Spleen (tissue), 11 donors: ENCODE data around the gene FASTKD1. TPM values are rescaled to one million over a fixed set of nuclear protein-coding genes. Genes with fewer than 3 reads are reported as not detected.
"Not testable (repeated sequence)": the region's sequence is repeated elsewhere in the genome, so short reads cannot be mapped to it uniquely, and the experiment has no call there.

Experiments
- DNase-seq: peaks from one replicate; pipeline ENCODE4 v3.0.0-alpha.2; 2020
- H3K27ac ChIP-seq, 8 donors: fragments of 200-600 bp; sonication (generic) in 7 of 8; 1 replicate in 4 of 8; 2 replicates in 4 of 8; pipeline versions ENCODE4 v1.5.0 to v1.8.0; 2016 to 2021; ENCODE audit warnings: inconsistent platforms in 4 of 8, mild to moderate bottlenecking in 4 of 8, moderate library complexity in 1 of 8
- H3K27me3 ChIP-seq, 7 donors: fragments of 200-600 bp; sonication (generic) in 6 of 7; replicated peaks in 1 of 7; 1 replicate in 4 of 7; 2 replicates in 3 of 7; pipeline versions ENCODE4 v1.5.0 to v1.8.0; 2016 to 2021; ENCODE audit warnings: inconsistent platforms in 3 of 7, mild to moderate bottlenecking in 1 of 7
- H3K36me3 ChIP-seq, 6 donors: fragments of 200-600 bp; sonication (generic) in 5 of 6; 1 replicate in 4 of 6; 2 replicates in 2 of 6; pipeline versions ENCODE4 v1.5.0 to v1.8.0; 2016 to 2021; ENCODE audit warnings: inconsistent platforms in 2 of 6
- H3K4me1 ChIP-seq, 6 donors: fragments of 200-600 bp; sonication (generic) in 5 of 6; 1 replicate in 3 of 6; 2 replicates in 3 of 6; pipeline versions ENCODE4 v1.5.0 to v1.8.0; 2016 to 2021; ENCODE audit warnings: inconsistent platforms in 3 of 6
- H3K4me3 ChIP-seq, 8 donors: fragments of 200-600 bp; sonication (generic) in 7 of 8; 1 replicate in 4 of 8; 2 replicates in 4 of 8; pipeline versions ENCODE4 v1.5.0 to v1.8.0; 2016 to 2021; ENCODE audit warnings: inconsistent platforms in 4 of 8, mild to moderate bottlenecking in 4 of 8, moderate library complexity in 2 of 8
- H3K9me3 ChIP-seq, 8 donors: fragments of 200-600 bp; sonication (generic) in 7 of 8; 1 replicate in 4 of 8; 2 replicates in 4 of 8; pipeline versions ENCODE4 v1.5.0 to v1.8.0; 2016 to 2021; ENCODE audit warnings: inconsistent platforms in 4 of 8
- CTCF ChIP-seq, 11 experiments: fragments of 200-600 bp in 7 of 11; fragments of 450-650 bp in 4 of 11; sonication (generic) in 4 of 11; IDR thresholded peaks in 8 of 11; conservative IDR thresholded peaks in 3 of 11; 1 replicate in 7 of 11; 2 replicates in 4 of 11; pipeline versions ENCODE4 v1.4.0 to v1.8.0; 2016 to 2021; ENCODE audit warnings: antibody characterized with exemption in 11 of 11, inconsistent platforms in 4 of 11, mild to moderate bottlenecking in 1 of 11
- POLR2A ChIP-seq, 3 donors: fragments of 450-650 bp; IDR thresholded peaks; one replicate each; pipeline ENCODE4 v1.5.1; 2017; ENCODE audit warnings: antibody characterized with exemption in 3 of 3, mild to moderate bottlenecking in 1 of 3
- POLR2AphosphoS5 ChIP-seq, 3 donors: sonication (generic); formaldehyde crosslinking; IDR thresholded peaks; one replicate each; pipeline ENCODE4 v1.5.1; 2017; ENCODE audit warnings: antibody characterized with exemption in 3 of 3
- WGBS, 5 donors: extraction: QIAGEN DNeasy Blood & Tissue Kit in 3 of 5; methylation state at CpG; one replicate each; pipeline versions ENCODE4 v1.1.5 to v1.1.7; 2013 to 2018; 5-methylcytosine and 5-hydroxymethylcytosine counted together
- intact Hi-C: fragments of 100-400 bp; cut with DNase I; formaldehyde crosslinking; loops from one replicate; pipeline ENCODE4 v1.15.0; 2023; ENCODE audit warnings: low total_unique reads
- polyA plus RNA-seq, 3 donors: library from polyadenylated mRNA; stranded (reverse); fragments of 200-250 nt; gene quantifications; one replicate each; pipeline ENCODE4 v1.2.1, GENCODE V29; 2013
- total RNA-seq, 7 donors: library from RNA; depleted of rRNA in 3 of 7; stranded (reverse); fragments of >200 nt in 3 of 7; fragmentation: NEBNext Ultra II Directional in 4 of 7; extraction: Animal tissue kit (Norgen Biotek cat#: 25700) in 4 of 7; gene quantifications; one replicate each; pipeline versions ENCODE4 v1.1.0 to v1.2.1, GENCODE V29; 2016 to 2021
- donor health status: healthy with polysubstance abuse.
- donor health status: DM: no; HTN: no; CAD: no; lungs with moderate emphysema.
- donor health status: DM: no; HTN: no; CAD: no.
- donor health status: Bipolar disorder and iron deficiency.
- donor health status: healthy.
- donor health status: DM: no; HTN: no; CAD: no.
- donor health status: DM: yes; HTN: yes; CAD: no.

Gene FASTKD1
- total and polyA plus RNA-seq, 10 donors, result 21.2 to 43.9 (median 28.7) TPM

- no peak for TF ChIP-seq POLR2A (IDR thresholded peaks at IDR 0.05)
- TF ChIP-seq POLR2AphosphoS5 (IDR thresholded peaks at IDR 0.05), result no peak
- no peak for TF ChIP-seq CTCF (IDR thresholded peaks at IDR 0.05 in 8 of 11, conservative IDR thresholded peaks at IDR 0.05 in 3 of 11)
- no peaks in the 10 kb centered on the region for H3K27me3 ChIP-seq
- H3K4me1 ChIP-seq, result peaks cover 21 to 82% (median 56%) of the 10 kb centered on the region in 6 donors
- intact Hi-C loops, result no loop called here
- H3K4me3 ChIP-seq, result no peak overlapping the region
- DNase-seq, result no peak
- H3K36me3 ChIP-seq, result peaks cover 0 to 32% (median 2%) of the 10 kb centered on the region in 6 donors
- 66 to 72% (median 71%) methylated on average over 8 of the region's 8 CpGs for WGBS, 5 donors
- H3K27ac ChIP-seq, result peak overlapping the region in 1 of 8 donors; percentile 6
- H3K9me3 ChIP-seq, result no peaks in the 10 kb centered on the region
Measured at GRCh38 chr2:169590804-169591203, 17.1 kb upstream of the FASTKD1 start.

GRCh38 chr2:169585673-169586072 lies 12.0 kb upstream of the FASTKD1 start:
- DNase-seq, result no peak
- H3K27ac ChIP-seq, result peak overlapping the region; percentile 96 to 100 (median 99)
- H3K4me1 ChIP-seq, result peaks cover 24 to 55% (median 51%) of the 10 kb centered on the region in 6 donors
- H3K4me3 ChIP-seq, result peak overlapping the region; percentile 68 to 99 (median 84)
- H3K9me3 ChIP-seq, result peaks cover 0 to 10% (median 0%) of the 10 kb centered on the region in 8 donors
- no peak for TF ChIP-seq POLR2A (IDR thresholded peaks at IDR 0.05)
- TF ChIP-seq POLR2AphosphoS5 (IDR thresholded peaks at IDR 0.05), result no peak
- TF ChIP-seq CTCF (IDR thresholded peaks at IDR 0.05 in 8 of 11, conservative IDR thresholded peaks at IDR 0.05 in 3 of 11), result no peak
- peaks cover 0 to 7% (median 0%) of the 10 kb centered on the region in 6 donors for H3K36me3 ChIP-seq
- H3K27me3 ChIP-seq, result no peaks in the 10 kb centered on the region
- intact Hi-C loops, result no loop called here
- WGBS, 5 donors, result 13 to 20% (median 18%) methylated on average over 7 of the region's 7 CpGs

- peak; percentile 97 for DNase-seq
- intact Hi-C loops, result no loop called here
- WGBS, 5 donors, result 5 to 7% (median 6%) methylated on average over 33 to 49 of the region's 49 CpGs
- H3K4me3 ChIP-seq, result peak within 1 kb of the TSS; percentile 68 to 99 (median 84)
- peak within 1 kb of the TSS; percentile 96 to 100 (median 99) for H3K27ac ChIP-seq
- H3K9me3 ChIP-seq, result peaks cover 0 to 10% (median 0%) of the 10 kb centered on the region in 8 donors
- peaks cover 21 to 43% (median 38%) of the 10 kb centered on the region in 6 donors for H3K4me1 ChIP-seq
- TF ChIP-seq POLR2A (IDR thresholded peaks at IDR 0.05) (peak in 2 of 3 donors; percentile 8 to 56), CTCF (IDR thresholded peaks at IDR 0.05 in 8 of 11, conservative IDR thresholded peaks at IDR 0.05 in 3 of 11) (peak in 1 of 11 experiments; percentile 20), POLR2AphosphoS5 (IDR thresholded peaks at IDR 0.05) (peak; percentile 92 to 95 (median 92))
- H3K27me3 ChIP-seq, result no peaks in the 10 kb centered on the region
- H3K36me3 ChIP-seq, result peaks cover 0 to 7% (median 0%) of the 10 kb centered on the region in 6 donors
Measured at GRCh38 chr2:169584005-169584877, 10.6 kb upstream of the FASTKD1 start, which contains the start of gene PPIG. Gene PPIG (plus strand): TSS chr2:169584351. CDS start chr2:169604042, 19,691 bp downstream.

- H3K9me3 ChIP-seq, result peaks cover 0 to 10% (median 0%) of the 10 kb centered on the region in 8 donors
- peak overlapping the region in 1 of 8 donors; percentile 92 for H3K4me3 ChIP-seq
- DNase-seq, result no peak
- no peaks in the 10 kb centered on the region for H3K27me3 ChIP-seq
- H3K36me3 ChIP-seq, result peaks cover 0 to 7% (median 0%) of the 10 kb centered on the region in 6 donors
- peak overlapping the region; percentile 96 to 100 (median 99) for H3K27ac ChIP-seq
- TF ChIP-seq POLR2AphosphoS5 (IDR thresholded peaks at IDR 0.05) (no peak), CTCF (IDR thresholded peaks at IDR 0.05 in 8 of 11, conservative IDR thresholded peaks at IDR 0.05 in 3 of 11) (no peak), POLR2A (IDR thresholded peaks at IDR 0.05) (no peak)
- H3K4me1 ChIP-seq, result peaks cover 21 to 36% (median 32%) of the 10 kb centered on the region in 6 donors
- intact Hi-C loops, result no loop called here
- WGBS, 5 donors, result 92 to 97% (median 96%) methylated on average over 5 of the region's 5 CpGs
Measured at GRCh38 chr2:169583518-169583917, 9.9 kb upstream of the FASTKD1 start.

- H3K4me3 ChIP-seq, H3K27me3 ChIP-seq, H3K36me3 ChIP-seq, intact Hi-C loops, H3K27ac ChIP-seq, DNase-seq: not testable (repeated sequence)
- WGBS, 5 donors, result 96 to 98% (median 96%) methylated on average over 10 of the region's 10 CpGs
- Histone ChIP-seq H3K4me1 (peaks cover 21 to 28% (median 25%) of the 10 kb centered on the region in 6 donors), H3K9me3 (peaks cover 0 to 10% (median 0%) of the 10 kb centered on the region in 8 donors)
Measured at GRCh38 chr2:169582552-169583266, 9.0 kb upstream of the FASTKD1 start.
